Stomach (tissue), 4 donors: Measurements from ENCODE around the gene GJA9.

ENCODE experiments used
- CTCF ChIP-seq, 7 experiments: fragments of 450-650 bp in 4 of 7; fragments of 200-600 bp in 3 of 7; sonication (generic) in 3 of 7; IDR thresholded peaks; one replicate each; pipeline ENCODE4 v1.5.1; 2016 to 2019; ENCODE audit warnings: antibody characterized with exemption in 7 of 7, control low read depth in 2 of 7, mild to moderate bottlenecking in 1 of 7
- EP300 ChIP-seq: sonication (generic); formaldehyde crosslinking; IDR thresholded peaks from one replicate; pipeline ENCODE4 v1.6.1; 2017; ENCODE audit warnings: antibody characterized with exemption
- POLR2AphosphoS5 ChIP-seq, 3 donors: sonication (generic); formaldehyde crosslinking; IDR thresholded peaks; one replicate each; pipeline ENCODE4 v1.6.1; 2016; ENCODE audit warnings: antibody characterized with exemption in 3 of 3

- no peak for TF ChIP-seq CTCF (IDR thresholded peaks at IDR 0.05)
- no peak for TF ChIP-seq POLR2AphosphoS5 (IDR thresholded peaks at IDR 0.05)
- TF ChIP-seq EP300: no peak
Measured at GRCh38 chr1:38881487-38881886, at the start of gene GJA9.
